DOHH2 (cell line): ENCODE results near the gene CCDC6.

Experiments used
- H3F3A ChIP-seq: fragments of 200-600 bp; sonication (generic), shearing (Covaris generic); 2 replicates; pipeline ENCODE4 v1.6.0; 2016; ENCODE audit warnings: antibody characterized with exemption, mild to moderate bottlenecking; ENCODE audit not compliant: control insufficient read depth, insufficient read depth
- H3K27ac ChIP-seq: fragments of 200-600 bp; sonication (generic); 2 replicates; pipeline ENCODE4 v1.5.1; 2014; ENCODE audit warnings: low read depth, mild to moderate bottlenecking, low read length, moderate library complexity
- H3K27me3 ChIP-seq: fragments of 200-600 bp; sonication (generic); 2 replicates; pipeline ENCODE4 v1.6.1; 2014; ENCODE audit warnings: mild to moderate bottlenecking, low read length, mixed read lengths; ENCODE audit not compliant: control insufficient read depth
- H3K36me3 ChIP-seq: fragments of 200-600 bp; sonication (generic); 2 replicates; pipeline ENCODE4 v1.6.1; 2014; ENCODE audit warnings: mild to moderate bottlenecking, low read length, moderate library complexity, mixed read lengths; ENCODE audit not compliant: control insufficient read depth
- H3K4me1 ChIP-seq: fragments of 200-600 bp; sonication (generic); 2 replicates; pipeline ENCODE4 v1.6.1; 2014; ENCODE audit warnings: mild to moderate bottlenecking, low read length, mixed read lengths; ENCODE audit not compliant: control insufficient read depth
- H3K4me2 ChIP-seq: fragments of 200-600 bp; sonication (generic); 2 replicates; pipeline ENCODE4 v1.6.0; 2014; ENCODE audit warnings: mild to moderate bottlenecking, low read length, moderate library complexity
- H3K4me3 ChIP-seq: fragments of 200-600 bp; sonication (generic); 2 replicates; pipeline ENCODE4 v1.5.1; 2014; ENCODE audit warnings: mild to moderate bottlenecking, low read length, mixed read lengths
- H3K79me2 ChIP-seq: fragments of 200-600 bp; sonication (generic); 2 replicates; pipeline ENCODE4 v1.6.1; 2014; ENCODE audit warnings: mild to moderate bottlenecking, low read length, mixed read lengths; ENCODE audit not compliant: control insufficient read depth
- H3K9me2 ChIP-seq: fragments of 200-600 bp; sonication (generic); replicated peaks from 2 replicates; pipeline ENCODE4 v1.6.1; 2014; ENCODE audit warnings: mild to moderate bottlenecking, low read length, mixed read lengths; ENCODE audit not compliant: control insufficient read depth
- H3K9me3 ChIP-seq: fragments of 200-600 bp; sonication (generic); 2 replicates; pipeline ENCODE4 v1.6.1; 2014; ENCODE audit warnings: antibody characterized with exemption, low read length, mixed read lengths; ENCODE audit not compliant: control insufficient read depth, insufficient read depth
- H4K20me1 ChIP-seq: fragments of 200-600 bp; sonication (generic); 2 replicates; pipeline ENCODE4 v1.6.0; 2014; ENCODE audit warnings: low read depth, mild to moderate bottlenecking, antibody characterized with exemption, low read length, moderate library complexity; ENCODE audit not compliant: control insufficient read depth, insufficient read depth
- EZH2phosphoT487 ChIP-seq: fragments of 200-600 bp; sonication (generic); IDR thresholded peaks from 2 replicates; pipeline ENCODE4 v1.6.1; 2017; ENCODE audit warnings: borderline replicate concordance, mild to moderate bottlenecking, antibody characterized with exemption, low read length, moderate library complexity, mixed read lengths
- TF ChIP-seq, protein P1 (sequence below): fragments of 200-600 bp; sonication (generic); IDR thresholded peaks from one replicate; pipeline ENCODE4 v1.5.1; 2014; ENCODE audit warnings: antibody characterized with exemption, mild to moderate bottlenecking, low read depth, low read length; ENCODE audit not compliant: poor library complexity, severe bottlenecking

The CCDC6 gene

DNA sequence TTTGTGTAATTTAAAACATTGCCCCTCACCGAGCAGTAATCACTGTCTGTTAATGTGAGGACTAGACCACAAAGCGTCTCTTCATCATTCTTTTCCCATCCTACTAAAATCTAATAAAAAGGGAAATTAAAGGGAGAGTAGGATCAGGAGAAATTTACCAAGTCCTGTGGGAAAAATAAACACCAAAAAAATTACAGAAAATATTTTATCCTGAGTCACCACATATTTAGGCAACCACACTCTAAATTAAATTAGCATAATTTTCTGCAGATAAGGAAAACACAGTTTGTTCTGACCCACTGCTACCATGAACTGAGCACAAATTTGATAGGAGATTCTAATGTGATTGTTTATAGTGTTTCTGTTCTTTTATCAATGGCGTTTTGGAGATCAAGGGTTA is 49.3 kb downstream of the CCDC6 start:
- Histone ChIP-seq H3K36me3 (peaks cover 14% of the 10 kb centered on the region), H3K9me3 (no peaks in the 10 kb centered on the region), H3K79me2 (peaks cover 96% of the 10 kb centered on the region), H3K4me1 (peaks cover 29% of the 10 kb centered on the region), H3K27ac (no peak overlapping the region), H3K27me3 (no peaks in the 10 kb centered on the region), H3K4me2 (no peak overlapping the region), H3K9me2 (no peaks in the 10 kb centered on the region), H3F3A (no peaks in the 10 kb centered on the region), H3K4me3 (no peak overlapping the region), H4K20me1 (peaks cover 6% of the 10 kb centered on the region; the same call in 1 of the 2 replicates)
- TF ChIP-seq, protein P1, sequence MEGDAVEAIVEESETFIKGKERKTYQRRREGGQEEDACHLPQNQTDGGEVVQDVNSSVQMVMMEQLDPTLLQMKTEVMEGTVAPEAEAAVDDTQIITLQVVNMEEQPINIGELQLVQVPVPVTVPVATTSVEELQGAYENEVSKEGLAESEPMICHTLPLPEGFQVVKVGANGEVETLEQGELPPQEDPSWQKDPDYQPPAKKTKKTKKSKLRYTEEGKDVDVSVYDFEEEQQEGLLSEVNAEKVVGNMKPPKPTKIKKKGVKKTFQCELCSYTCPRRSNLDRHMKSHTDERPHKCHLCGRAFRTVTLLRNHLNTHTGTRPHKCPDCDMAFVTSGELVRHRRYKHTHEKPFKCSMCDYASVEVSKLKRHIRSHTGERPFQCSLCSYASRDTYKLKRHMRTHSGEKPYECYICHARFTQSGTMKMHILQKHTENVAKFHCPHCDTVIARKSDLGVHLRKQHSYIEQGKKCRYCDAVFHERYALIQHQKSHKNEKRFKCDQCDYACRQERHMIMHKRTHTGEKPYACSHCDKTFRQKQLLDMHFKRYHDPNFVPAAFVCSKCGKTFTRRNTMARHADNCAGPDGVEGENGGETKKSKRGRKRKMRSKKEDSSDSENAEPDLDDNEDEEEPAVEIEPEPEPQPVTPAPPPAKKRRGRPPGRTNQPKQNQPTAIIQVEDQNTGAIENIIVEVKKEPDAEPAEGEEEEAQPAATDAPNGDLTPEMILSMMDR, result no peak
- no peak for TF ChIP-seq EZH2phosphoT487

DNA sequence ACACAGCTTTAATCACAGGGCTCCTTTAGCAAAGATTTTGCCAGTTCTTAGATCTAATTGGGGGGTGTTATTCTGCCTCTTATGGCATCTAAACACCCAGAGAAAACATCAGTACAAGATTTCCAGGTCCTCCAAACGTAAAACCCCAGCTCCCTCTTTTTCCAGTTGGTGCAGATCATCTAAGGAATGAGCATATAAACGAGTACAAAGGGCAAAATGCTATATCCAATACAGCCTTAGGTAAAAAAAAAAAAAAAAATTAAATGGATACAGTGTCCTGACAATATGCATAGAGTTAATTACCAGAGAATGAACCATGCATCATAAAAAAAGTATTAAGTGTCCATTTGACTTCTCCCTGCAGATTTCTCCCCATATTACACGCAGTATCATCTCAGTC is 50.3 kb downstream of the CCDC6 start:
- H3K4me3 ChIP-seq, result no peak overlapping the region
- peaks cover 86% of the 10 kb centered on the region for H3K79me2 ChIP-seq
- H3K36me3 ChIP-seq, result peaks cover 20% of the 10 kb centered on the region
- TF ChIP-seq, protein P1, result no peak
- no peak for TF ChIP-seq EZH2phosphoT487
- no peaks in the 10 kb centered on the region for H3F3A ChIP-seq
- H4K20me1 ChIP-seq, result peaks cover 6% of the 10 kb centered on the region; the same call in 1 of the 2 replicates
- no peaks in the 10 kb centered on the region for H3K9me2 ChIP-seq
- no peaks in the 10 kb centered on the region for H3K27me3 ChIP-seq
- peaks cover 29% of the 10 kb centered on the region for H3K4me1 ChIP-seq
- H3K4me2 ChIP-seq, result no peak overlapping the region
- no peaks in the 10 kb centered on the region for H3K9me3 ChIP-seq
- H3K27ac ChIP-seq, result no peak overlapping the region

DNA sequence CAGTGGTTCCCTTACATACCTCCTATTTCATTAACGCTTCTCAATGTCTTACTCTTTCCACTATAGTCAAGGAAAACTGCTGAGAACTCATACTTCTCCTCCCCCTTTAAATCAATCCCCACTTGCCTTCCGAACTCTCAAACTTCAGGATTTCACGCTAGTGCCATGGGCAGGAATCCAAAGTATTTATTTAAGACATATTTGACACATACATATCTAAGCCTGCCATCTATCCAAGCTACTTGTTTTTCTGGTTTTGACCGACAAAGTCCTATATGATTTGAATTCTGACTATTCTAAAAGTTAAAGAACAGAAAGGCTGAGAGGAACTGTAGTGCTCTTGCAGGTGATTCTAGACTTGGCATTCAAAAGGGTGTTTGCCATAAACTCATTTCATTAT is 51.8 kb downstream of the CCDC6 start:
- Histone ChIP-seq H3K27me3 (no peaks in the 10 kb centered on the region), H3K9me2 (no peaks in the 10 kb centered on the region), H4K20me1 (peaks cover 3% of the 10 kb centered on the region; the same call in 1 of the 2 replicates), H3K36me3 (peaks cover 29% of the 10 kb centered on the region), H3K9me3 (no peaks in the 10 kb centered on the region), H3K79me2 (peaks cover 72% of the 10 kb centered on the region), H3K4me2 (no peak overlapping the region), H3K4me1 (peaks cover 26% of the 10 kb centered on the region), H3K27ac (no peak overlapping the region), H3K4me3 (no peak overlapping the region), H3F3A (no peaks in the 10 kb centered on the region)
- no peak for TF ChIP-seq EZH2phosphoT487
- TF ChIP-seq, protein P1, result no peak
